Liver (tissue), 9 donors: ENCODE results near the gene CDH4. TPM values are rescaled to one million over a fixed set of nuclear protein-coding genes. Genes with fewer than 3 reads are reported as not detected.

Experiments used
- DNase-seq: peaks from one replicate; pipeline ENCODE4 v3.0.0-alpha.2; 2017; ENCODE audit warnings: low spot score
- H3K27ac ChIP-seq, 2 donors: one replicate each; pipeline ENCODE4 v1.7.0; 2013; ENCODE audit warnings: inconsistent platforms in 2 of 2, low read length in 2 of 2, control low read depth in 1 of 2, low read depth in 1 of 2, mild to moderate bottlenecking in 1 of 2
- H3K27me3 ChIP-seq, 4 donors: one replicate each; pipeline versions ENCODE4 v1.6.1 to v1.7.0; 2013; ENCODE audit warnings: low read length in 3 of 4, inconsistent platforms in 1 of 4, mild to moderate bottlenecking in 1 of 4, moderate library complexity in 1 of 4; ENCODE audit not compliant: control insufficient read depth in 4 of 4, insufficient read depth in 4 of 4
- H3K36me3 ChIP-seq, 4 donors: one replicate each; pipeline versions ENCODE4 v1.6.1 to v1.7.0; 2013; ENCODE audit warnings: low read length in 3 of 4, mild to moderate bottlenecking in 3 of 4, low read depth in 1 of 4, moderate library complexity in 1 of 4; ENCODE audit not compliant: control insufficient read depth in 4 of 4, insufficient read depth in 3 of 4
- H3K4me1 ChIP-seq, 4 donors: one replicate each; pipeline versions ENCODE4 v1.6.1 to v1.7.0; 2013; ENCODE audit warnings: low read length in 3 of 4, mild to moderate bottlenecking in 3 of 4, moderate library complexity in 1 of 4; ENCODE audit not compliant: control insufficient read depth in 4 of 4, insufficient read depth in 4 of 4
- H3K4me3 ChIP-seq, 3 donors: one replicate each; pipeline versions ENCODE4 v1.6.1 to v1.7.0; 2013; ENCODE audit warnings: low read length in 3 of 3, control low read depth in 1 of 3, low read depth in 1 of 3, mild to moderate bottlenecking in 1 of 3
- H3K9ac ChIP-seq, 2 donors: one replicate each; pipeline ENCODE4 v1.7.0; 2013; ENCODE audit warnings: low read length in 2 of 2, mild to moderate bottlenecking in 2 of 2, moderate library complexity in 2 of 2, control low read depth in 1 of 2, low read depth in 1 of 2
- H3K9me3 ChIP-seq, 4 donors: one replicate each; pipeline versions ENCODE4 v1.6.1 to v1.7.0; 2013; ENCODE audit warnings: low read length in 3 of 4; ENCODE audit not compliant: control insufficient read depth in 4 of 4
- EGR1 ChIP-seq, 2 donors: IDR thresholded peaks; 2 replicates each; pipeline ENCODE4 v1.6.1; 2016 to 2018; ENCODE audit warnings: antibody characterized with exemption in 2 of 2, low read depth in 2 of 2
- FOXA1 ChIP-seq: IDR thresholded peaks from 2 replicates; pipeline ENCODE4 v1.6.1; 2016; ENCODE audit warnings: antibody characterized with exemption
- FOXA2 ChIP-seq: IDR thresholded peaks from 2 replicates; pipeline ENCODE4 v1.6.1; 2016; ENCODE audit warnings: antibody characterized with exemption
- GABPA ChIP-seq, 2 donors: IDR thresholded peaks in 1 of 2; conservative IDR thresholded peaks in 1 of 2; 2 replicates each; pipeline ENCODE4 v1.6.1; 2016; ENCODE audit warnings: antibody characterized with exemption in 2 of 2, mild to moderate bottlenecking in 1 of 2, moderate library complexity in 1 of 2
- JUND ChIP-seq, 2 donors: IDR thresholded peaks; 2 replicates each; pipeline ENCODE4 v1.6.1; 2016; ENCODE audit warnings: antibody characterized with exemption in 2 of 2
- NR2F2 ChIP-seq: IDR thresholded peaks from 2 replicates; pipeline ENCODE4 v1.6.1; 2016; ENCODE audit warnings: antibody characterized with exemption
- RAD21 ChIP-seq, 2 donors: IDR thresholded peaks; 2 replicates each; pipeline ENCODE4 v1.6.1; 2016; ENCODE audit warnings: antibody characterized with exemption in 2 of 2, mild to moderate bottlenecking in 2 of 2
- RXRA ChIP-seq, 2 donors: IDR thresholded peaks; 2 replicates each; pipeline ENCODE4 v1.6.1; 2017 to 2018; ENCODE audit warnings: antibody characterized with exemption in 2 of 2, mild to moderate bottlenecking in 1 of 2
- SP1 ChIP-seq: IDR thresholded peaks from 2 replicates; pipeline ENCODE4 v1.6.1; 2018; ENCODE audit warnings: antibody characterized with exemption, mild to moderate bottlenecking
- TAF1 ChIP-seq: conservative IDR thresholded peaks from 2 replicates; pipeline ENCODE4 v1.6.1; 2016; ENCODE audit warnings: antibody characterized with exemption, mild to moderate bottlenecking
- YY1 ChIP-seq: IDR thresholded peaks from 2 replicates; pipeline ENCODE4 v1.6.1; 2016; ENCODE audit warnings: antibody characterized with exemption, mild to moderate bottlenecking
- WGBS: extraction: QIAGEN DNeasy Blood & Tissue Kit; methylation state at CpG from one replicate; pipeline ENCODE4 v1.1.7; 2013; 5-methylcytosine and 5-hydroxymethylcytosine counted together
- polyA plus RNA-seq, 2 donors: library from polyadenylated mRNA; stranded (reverse) in 1 of 2; unstranded in 1 of 2; fragments of 200-250 nt in 1 of 2; fragments of >200 nt in 1 of 2; fragmentation: Nextera tagmentation in 1 of 2; extraction: Ambion mirVana in 1 of 2; gene quantifications; one replicate each; pipeline versions ENCODE4 v1.2.1 to v1.2.3, GENCODE V29; 2013 to 2015
- total RNA-seq, 2 donors: library from RNA; depleted of rRNA; stranded (reverse); fragments of >200 nt; gene quantifications; one replicate each; pipeline ENCODE4 v1.2.3, GENCODE V29; 2014
- TF ChIP-seq, protein P1 (sequence below): IDR thresholded peaks from 2 replicates; pipeline ENCODE4 v1.6.1; 2016; ENCODE audit warnings: antibody characterized with exemption
- TF ChIP-seq, protein P2 (sequence below): IDR thresholded peaks from 2 replicates; pipeline ENCODE4 v1.6.1; 2016; ENCODE audit warnings: antibody characterized with exemption
- TF ChIP-seq, protein P3 (sequence below): IDR thresholded peaks from 2 replicates; pipeline ENCODE4 v1.6.1; 2016; ENCODE audit warnings: antibody characterized with exemption, mild to moderate bottlenecking
- TF ChIP-seq, protein P4 (sequence below): IDR thresholded peaks from 2 replicates; pipeline ENCODE4 v1.6.1; 2016; ENCODE audit warnings: antibody characterized with exemption
- TF ChIP-seq, protein P5 (sequence below): fragments of 150-350 bp; IDR thresholded peaks from 2 replicates; pipeline ENCODE4 v1.5.1; 2017; ENCODE audit warnings: improper control_type of control experiment, low read depth, low read length; ENCODE audit not compliant: missing input control
- donor health status: healthy.
- donor health status: healthy.
- donor health status: healthy.
- donor health status: healthy.
- donor health status: healthy.

Gene CDH4
- total and polyA plus RNA-seq, 4 donors = 0.03 to 0.25 (median 0.19) TPM; not detected in 1

DNA sequence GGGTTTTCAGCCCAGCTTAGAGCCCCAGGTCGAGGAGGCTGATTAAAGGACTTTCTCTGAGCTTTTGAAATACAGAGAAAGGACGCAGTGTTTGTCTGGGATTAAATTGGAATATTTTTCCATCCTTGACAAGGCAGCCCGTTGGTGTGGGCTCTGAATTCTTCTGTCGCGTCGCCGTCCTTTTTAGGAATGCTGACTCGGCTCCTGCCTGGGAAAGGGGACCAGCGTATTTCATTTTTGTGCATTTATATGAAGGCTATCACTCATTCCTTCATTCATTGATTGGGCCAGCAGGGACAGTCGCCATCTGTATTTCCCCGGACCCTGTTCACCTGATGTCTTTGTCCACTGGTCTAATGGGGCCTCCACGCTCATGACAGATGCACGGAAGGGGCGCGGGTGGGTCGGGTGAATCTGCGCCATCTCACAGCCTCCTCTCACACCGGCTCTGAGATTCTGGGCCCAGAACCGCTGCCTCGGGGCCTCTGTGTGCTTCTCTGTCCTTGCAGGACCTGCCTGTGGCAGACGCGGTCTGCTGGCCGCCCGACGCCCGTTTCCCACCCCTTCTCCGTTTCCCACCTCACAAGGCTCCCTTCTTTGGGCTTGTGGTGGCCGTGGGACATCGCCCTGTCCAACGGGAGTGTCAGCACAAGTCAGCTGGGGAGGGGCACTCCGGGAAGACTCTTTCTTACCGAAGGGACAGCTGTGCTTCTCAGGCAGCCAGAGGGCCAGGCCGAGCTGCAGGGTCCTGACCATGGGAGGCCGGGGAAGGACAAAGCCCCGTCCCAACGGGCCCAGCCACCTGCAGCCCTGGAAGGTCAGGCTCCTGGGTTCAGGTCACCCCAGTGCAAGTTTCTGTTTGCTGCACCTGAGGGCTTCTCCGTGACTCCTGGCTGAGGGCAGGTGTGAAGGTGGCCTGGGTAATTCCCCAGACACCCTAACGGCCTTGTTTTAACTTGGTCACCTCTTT is 656.3 kb downstream of the CDH4 start:
- no peaks in the 10 kb centered on the region for H3K27me3 ChIP-seq
- DNase-seq = no peak
- no peak overlapping the region for H3K9ac ChIP-seq
- H3K4me1 ChIP-seq = no peaks in the 10 kb centered on the region
- no peak overlapping the region for H3K4me3 ChIP-seq
- TF ChIP-seq, protein P1, sequence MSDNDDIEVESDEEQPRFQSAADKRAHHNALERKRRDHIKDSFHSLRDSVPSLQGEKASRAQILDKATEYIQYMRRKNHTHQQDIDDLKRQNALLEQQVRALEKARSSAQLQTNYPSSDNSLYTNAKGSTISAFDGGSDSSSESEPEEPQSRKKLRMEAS = no peak
- no peak for TF ChIP-seq NR2F2
- no peak for TF ChIP-seq RXRA (IDR thresholded peaks at IDR 0.05)
- TF ChIP-seq RAD21 (IDR thresholded peaks at IDR 0.05) = no peak
- no peak for TF ChIP-seq SP1
- TF ChIP-seq JUND (IDR thresholded peaks at IDR 0.05) = no peak
- no peak for TF ChIP-seq FOXA1
- TF ChIP-seq YY1 = no peak
- no peak for TF ChIP-seq TAF1
- TF ChIP-seq, protein P2, sequence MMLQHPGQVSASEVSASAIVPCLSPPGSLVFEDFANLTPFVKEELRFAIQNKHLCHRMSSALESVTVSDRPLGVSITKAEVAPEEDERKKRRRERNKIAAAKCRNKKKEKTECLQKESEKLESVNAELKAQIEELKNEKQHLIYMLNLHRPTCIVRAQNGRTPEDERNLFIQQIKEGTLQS = no peak
- TF ChIP-seq, protein P3, sequence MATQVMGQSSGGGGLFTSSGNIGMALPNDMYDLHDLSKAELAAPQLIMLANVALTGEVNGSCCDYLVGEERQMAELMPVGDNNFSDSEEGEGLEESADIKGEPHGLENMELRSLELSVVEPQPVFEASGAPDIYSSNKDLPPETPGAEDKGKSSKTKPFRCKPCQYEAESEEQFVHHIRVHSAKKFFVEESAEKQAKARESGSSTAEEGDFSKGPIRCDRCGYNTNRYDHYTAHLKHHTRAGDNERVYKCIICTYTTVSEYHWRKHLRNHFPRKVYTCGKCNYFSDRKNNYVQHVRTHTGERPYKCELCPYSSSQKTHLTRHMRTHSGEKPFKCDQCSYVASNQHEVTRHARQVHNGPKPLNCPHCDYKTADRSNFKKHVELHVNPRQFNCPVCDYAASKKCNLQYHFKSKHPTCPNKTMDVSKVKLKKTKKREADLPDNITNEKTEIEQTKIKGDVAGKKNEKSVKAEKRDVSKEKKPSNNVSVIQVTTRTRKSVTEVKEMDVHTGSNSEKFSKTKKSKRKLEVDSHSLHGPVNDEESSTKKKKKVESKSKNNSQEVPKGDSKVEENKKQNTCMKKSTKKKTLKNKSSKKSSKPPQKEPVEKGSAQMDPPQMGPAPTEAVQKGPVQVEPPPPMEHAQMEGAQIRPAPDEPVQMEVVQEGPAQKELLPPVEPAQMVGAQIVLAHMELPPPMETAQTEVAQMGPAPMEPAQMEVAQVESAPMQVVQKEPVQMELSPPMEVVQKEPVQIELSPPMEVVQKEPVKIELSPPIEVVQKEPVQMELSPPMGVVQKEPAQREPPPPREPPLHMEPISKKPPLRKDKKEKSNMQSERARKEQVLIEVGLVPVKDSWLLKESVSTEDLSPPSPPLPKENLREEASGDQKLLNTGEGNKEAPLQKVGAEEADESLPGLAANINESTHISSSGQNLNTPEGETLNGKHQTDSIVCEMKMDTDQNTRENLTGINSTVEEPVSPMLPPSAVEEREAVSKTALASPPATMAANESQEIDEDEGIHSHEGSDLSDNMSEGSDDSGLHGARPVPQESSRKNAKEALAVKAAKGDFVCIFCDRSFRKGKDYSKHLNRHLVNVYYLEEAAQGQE = no peak
- TF ChIP-seq, protein P4, sequence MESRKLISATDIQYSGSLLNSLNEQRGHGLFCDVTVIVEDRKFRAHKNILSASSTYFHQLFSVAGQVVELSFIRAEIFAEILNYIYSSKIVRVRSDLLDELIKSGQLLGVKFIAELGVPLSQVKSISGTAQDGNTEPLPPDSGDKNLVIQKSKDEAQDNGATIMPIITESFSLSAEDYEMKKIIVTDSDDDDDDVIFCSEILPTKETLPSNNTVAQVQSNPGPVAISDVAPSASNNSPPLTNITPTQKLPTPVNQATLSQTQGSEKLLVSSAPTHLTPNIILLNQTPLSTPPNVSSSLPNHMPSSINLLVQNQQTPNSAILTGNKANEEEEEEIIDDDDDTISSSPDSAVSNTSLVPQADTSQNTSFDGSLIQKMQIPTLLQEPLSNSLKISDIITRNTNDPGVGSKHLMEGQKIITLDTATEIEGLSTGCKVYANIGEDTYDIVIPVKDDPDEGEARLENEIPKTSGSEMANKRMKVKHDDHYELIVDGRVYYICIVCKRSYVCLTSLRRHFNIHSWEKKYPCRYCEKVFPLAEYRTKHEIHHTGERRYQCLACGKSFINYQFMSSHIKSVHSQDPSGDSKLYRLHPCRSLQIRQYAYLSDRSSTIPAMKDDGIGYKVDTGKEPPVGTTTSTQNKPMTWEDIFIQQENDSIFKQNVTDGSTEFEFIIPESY = no peak
- TF ChIP-seq EGR1 (IDR thresholded peaks at IDR 0.05; ENCODE audit: low read depth in 2 of 2) = no peak
- TF ChIP-seq FOXA2 = no peak
- no peak for TF ChIP-seq GABPA (IDR thresholded peaks at IDR 0.05 in 1 of 2, conservative IDR thresholded peaks at IDR 0.05 in 1 of 2)
- TF ChIP-seq, protein P5, sequence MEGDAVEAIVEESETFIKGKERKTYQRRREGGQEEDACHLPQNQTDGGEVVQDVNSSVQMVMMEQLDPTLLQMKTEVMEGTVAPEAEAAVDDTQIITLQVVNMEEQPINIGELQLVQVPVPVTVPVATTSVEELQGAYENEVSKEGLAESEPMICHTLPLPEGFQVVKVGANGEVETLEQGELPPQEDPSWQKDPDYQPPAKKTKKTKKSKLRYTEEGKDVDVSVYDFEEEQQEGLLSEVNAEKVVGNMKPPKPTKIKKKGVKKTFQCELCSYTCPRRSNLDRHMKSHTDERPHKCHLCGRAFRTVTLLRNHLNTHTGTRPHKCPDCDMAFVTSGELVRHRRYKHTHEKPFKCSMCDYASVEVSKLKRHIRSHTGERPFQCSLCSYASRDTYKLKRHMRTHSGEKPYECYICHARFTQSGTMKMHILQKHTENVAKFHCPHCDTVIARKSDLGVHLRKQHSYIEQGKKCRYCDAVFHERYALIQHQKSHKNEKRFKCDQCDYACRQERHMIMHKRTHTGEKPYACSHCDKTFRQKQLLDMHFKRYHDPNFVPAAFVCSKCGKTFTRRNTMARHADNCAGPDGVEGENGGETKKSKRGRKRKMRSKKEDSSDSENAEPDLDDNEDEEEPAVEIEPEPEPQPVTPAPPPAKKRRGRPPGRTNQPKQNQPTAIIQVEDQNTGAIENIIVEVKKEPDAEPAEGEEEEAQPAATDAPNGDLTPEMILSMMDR = no peak
- 78% methylated on average over 38 of the region's 38 CpGs for WGBS
- no peak overlapping the region for H3K27ac ChIP-seq
- peaks cover 0 to 5% (median 4%) of the 10 kb centered on the region in 4 donors for H3K9me3 ChIP-seq
- no peaks in the 10 kb centered on the region for H3K36me3 ChIP-seq
